ENCODE data around the gene PAM16.
A peak's percentile ranks its signal among the peaks of the same experiment; 100 is the strongest.

The PAM16 gene

GRCh38 chr16:4391631-4392381 is 40.7 kb upstream of the PAM16 start:
- DNase-seq (ENCODE audit: low read depth): no peak
- no peak for TF ChIP-seq CTCF (conservative IDR thresholded peaks at IDR 0.05; ENCODE audit: control insufficient read depth, insufficient read depth, low read depth, low read length)
- no peak overlapping the region for H3K4me3 ChIP-seq (ENCODE audit: control insufficient read depth, low read depth, low read length)

GRCh38 chr16:4390266-4391260 is 39.4 kb upstream of the PAM16 start:
- peak; percentile 4 for TF ChIP-seq CTCF (conservative IDR thresholded peaks at IDR 0.05; ENCODE audit: control insufficient read depth, insufficient read depth, low read depth, low read length)
- no peak for DNase-seq (ENCODE audit: low read depth)
- no peak overlapping the region for H3K4me3 ChIP-seq (ENCODE audit: control insufficient read depth, low read depth, low read length)

- DNase-seq (ENCODE audit: low read depth): no peak
- H3K4me3 ChIP-seq (ENCODE audit: control insufficient read depth, low read depth, low read length): no peak overlapping the region
- no peak for TF ChIP-seq CTCF (conservative IDR thresholded peaks at IDR 0.05; ENCODE audit: control insufficient read depth, insufficient read depth, low read depth, low read length)
Observed at GRCh38 chr16:4389051-4389955, 38.2 kb upstream of the PAM16 start.

- peak; percentile 44 for DNase-seq (ENCODE audit: low read depth)
- no peak for TF ChIP-seq CTCF (conservative IDR thresholded peaks at IDR 0.05; ENCODE audit: control insufficient read depth, insufficient read depth, low read depth, low read length)
- H3K4me3 ChIP-seq (ENCODE audit: control insufficient read depth, low read depth, low read length): no peak overlapping the region
Observed at GRCh38 chr16:4388271-4389021, 37.3 kb upstream of the PAM16 start.

GRCh38 chr16:4387781-4388180 is 36.7 kb upstream of the PAM16 start:
- no peak for TF ChIP-seq CTCF (conservative IDR thresholded peaks at IDR 0.05; ENCODE audit: control insufficient read depth, insufficient read depth, low read depth, low read length)
- H3K4me3 ChIP-seq (ENCODE audit: control insufficient read depth, low read depth, low read length): no peak overlapping the region
- no peak for DNase-seq (ENCODE audit: low read depth)

Data from fibroblast of mammary gland (primary cell).